MCF 10A (cell line): Measurements from ENCODE around the gene TRAPPC4. TPM values are rescaled to one million over a fixed set of nuclear protein-coding genes. Genes with fewer than 3 reads are reported as not detected.
"Not testable (repeated sequence)": the region's sequence is repeated elsewhere in the genome, so short reads cannot be mapped to it uniquely, and the experiment has no call there.

ENCODE experiments used
- BruUV-seq: library from RNA; stranded (reverse); fragments of 400-500 nt; replicated peaks from 2 replicates; lab custom pipeline; 2021; lab: Mats Ljungman, UMichigan
- CTCF ChIA-PET: fragments of 300-600 bp; sonication (Branson Sonifier 250); formaldehyde crosslinking; extraction: SDS; loops from one replicate; lab custom pipeline; 2021; ENCODE audit warnings: antibody characterized with exemption, inconsistent platforms; lab: Yijun Ruan, JAX
- POLR2A ChIA-PET: fragments of 300-600, 350-650 bp; sonication (Branson Sonifier 250); formaldehyde crosslinking; extraction: SDS; loops from one replicate; lab custom pipeline; 2020; ENCODE audit warnings: antibody characterized with exemption, inconsistent platforms; lab: Yijun Ruan, JAX
- DNase-seq: peaks from one replicate; pipeline ENCODE4 v3.0.0-alpha.2; 2018; ENCODE audit not compliant: unreplicated experiment
- H3K27ac Mint-ChIP-seq: one replicate; pipeline ENCODE4 v1.8.0; 2022; ENCODE audit warnings: mild to moderate bottlenecking, low read depth, mixed read lengths; ENCODE audit not compliant: unreplicated experiment
- H3K27me3 Mint-ChIP-seq: one replicate; pipeline ENCODE4 v1.8.0; 2022; ENCODE audit warnings: mixed read lengths; ENCODE audit not compliant: insufficient read depth, unreplicated experiment
- H3K36me3 Mint-ChIP-seq: one replicate; pipeline ENCODE4 v1.8.0; 2022; ENCODE audit warnings: mild to moderate bottlenecking, moderate library complexity, mixed read lengths; ENCODE audit not compliant: insufficient read depth, unreplicated experiment
- H3K4me1 Mint-ChIP-seq: one replicate; pipeline ENCODE4 v1.8.0; 2022; ENCODE audit warnings: mixed read lengths; ENCODE audit not compliant: insufficient read depth, unreplicated experiment
- H3K4me3 Mint-ChIP-seq: one replicate; pipeline ENCODE4 v1.8.0; 2022; ENCODE audit warnings: mild to moderate bottlenecking, moderate library complexity, mixed read lengths; ENCODE audit not compliant: unreplicated experiment
- H3K9me3 Mint-ChIP-seq: one replicate; pipeline ENCODE4 v1.8.0; 2022; ENCODE audit warnings: mixed read lengths; ENCODE audit not compliant: unreplicated experiment
- intact Hi-C: fragments of 100-400 bp; cut with micrococcal nuclease; formaldehyde crosslinking; loops from 2 replicates; pipeline ENCODE4 v1.14.1; 2022
- total RNA-seq: library from RNA; stranded (reverse); gene quantifications from 2 replicates; pipeline ENCODE4 v1.2.3, GENCODE V29; 2022
- TF ChIP-seq, protein P1 (sequence below): fragments of 200-600 bp; IDR thresholded peaks from one replicate; pipeline ENCODE4 v1.8.0; 2022; ENCODE audit warnings: antibody characterized with exemption, mild to moderate bottlenecking; ENCODE audit not compliant: unreplicated experiment

Gene TRAPPC4
- total RNA-seq, 1 experiment from 2014 or later, result 78.6 TPM

DNA sequence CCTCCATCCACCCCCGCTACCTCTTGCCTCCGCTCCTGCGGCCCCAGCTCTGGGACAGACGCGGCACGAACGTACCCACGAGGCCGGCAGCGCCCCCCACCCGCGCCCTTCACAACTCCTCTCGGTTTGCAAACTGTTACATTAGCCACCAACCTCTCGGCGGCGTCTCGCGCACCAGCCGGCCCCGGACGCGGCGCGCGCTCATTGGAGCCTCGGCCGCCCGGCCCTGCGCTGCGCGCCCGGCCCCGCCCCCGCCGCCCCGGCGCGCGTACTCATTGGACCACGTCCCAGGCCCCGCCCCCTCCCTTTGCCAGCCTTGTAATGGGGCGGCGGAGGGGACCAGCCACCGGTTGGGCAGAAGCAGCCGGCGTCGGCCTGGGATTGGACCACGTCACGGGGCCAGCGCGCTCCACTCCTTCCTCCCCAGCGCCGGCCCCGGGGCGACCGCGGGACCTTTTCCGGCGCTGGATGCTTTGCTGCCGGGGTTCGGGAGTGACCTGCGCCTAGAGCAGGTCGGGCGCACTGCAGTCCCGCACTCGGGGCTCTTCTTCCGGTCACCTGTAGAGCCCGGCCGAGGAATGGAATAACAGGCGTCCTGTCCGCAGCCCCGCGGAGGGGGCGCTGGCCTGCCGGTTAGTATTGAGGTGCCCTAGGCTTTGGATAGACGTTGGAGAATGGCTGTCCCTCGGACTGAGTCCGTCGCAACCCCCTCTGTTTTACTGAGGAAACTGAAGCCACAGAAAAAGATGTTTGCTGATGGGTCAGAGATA lies 38.6 kb downstream of the TRAPPC4 start, which contains the start of gene HYOU1:
TSS of gene HYOU1 (minus strand) at position 206 of the 770 bp plus-strand sequence. CDS start 1,045 bp downstream, outside the sequence.
- DNase-seq, result peak; percentile 97
- peak within 1 kb of the TSS; percentile 96 for H3K4me3 Mint-ChIP-seq
- no TSS peak for BruUV-seq
- TF ChIP-seq, protein P1, sequence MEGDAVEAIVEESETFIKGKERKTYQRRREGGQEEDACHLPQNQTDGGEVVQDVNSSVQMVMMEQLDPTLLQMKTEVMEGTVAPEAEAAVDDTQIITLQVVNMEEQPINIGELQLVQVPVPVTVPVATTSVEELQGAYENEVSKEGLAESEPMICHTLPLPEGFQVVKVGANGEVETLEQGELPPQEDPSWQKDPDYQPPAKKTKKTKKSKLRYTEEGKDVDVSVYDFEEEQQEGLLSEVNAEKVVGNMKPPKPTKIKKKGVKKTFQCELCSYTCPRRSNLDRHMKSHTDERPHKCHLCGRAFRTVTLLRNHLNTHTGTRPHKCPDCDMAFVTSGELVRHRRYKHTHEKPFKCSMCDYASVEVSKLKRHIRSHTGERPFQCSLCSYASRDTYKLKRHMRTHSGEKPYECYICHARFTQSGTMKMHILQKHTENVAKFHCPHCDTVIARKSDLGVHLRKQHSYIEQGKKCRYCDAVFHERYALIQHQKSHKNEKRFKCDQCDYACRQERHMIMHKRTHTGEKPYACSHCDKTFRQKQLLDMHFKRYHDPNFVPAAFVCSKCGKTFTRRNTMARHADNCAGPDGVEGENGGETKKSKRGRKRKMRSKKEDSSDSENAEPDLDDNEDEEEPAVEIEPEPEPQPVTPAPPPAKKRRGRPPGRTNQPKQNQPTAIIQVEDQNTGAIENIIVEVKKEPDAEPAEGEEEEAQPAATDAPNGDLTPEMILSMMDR, result peak; percentile 29
- intact Hi-C loops, result loop anchor here (1.0 to 2.0 kb wide), 3 partner anchors 26 to 44 kb away; partner anchors contain the start of genes DPAGT1 and SLC37A4
- POLR2A ChIA-PET, result interaction anchor here (0.5 to 3.9 kb wide), 23 partner anchors 9 to 365 kb away, joined by 3 to 44 read pairs (median 4); partner anchors contain the start of genes C2CD2L, DPAGT1, HINFP and HMBS
- H3K9me3 Mint-ChIP-seq, result no peaks in the 10 kb centered on the region
- peaks cover 52% of the 10 kb centered on the region for H3K36me3 Mint-ChIP-seq
- no peaks in the 10 kb centered on the region for H3K27me3 Mint-ChIP-seq
- peaks cover 19% of the 10 kb centered on the region for H3K4me1 Mint-ChIP-seq
- H3K27ac Mint-ChIP-seq, result peak within 1 kb of the TSS; percentile 98
- CTCF ChIA-PET, result interaction anchor here (0.6 to 1.6 kb wide), 10 partner anchors 10 to 317 kb away, joined by 3 to 8 read pairs (median 4); a partner anchor contains a TSS

DNA sequence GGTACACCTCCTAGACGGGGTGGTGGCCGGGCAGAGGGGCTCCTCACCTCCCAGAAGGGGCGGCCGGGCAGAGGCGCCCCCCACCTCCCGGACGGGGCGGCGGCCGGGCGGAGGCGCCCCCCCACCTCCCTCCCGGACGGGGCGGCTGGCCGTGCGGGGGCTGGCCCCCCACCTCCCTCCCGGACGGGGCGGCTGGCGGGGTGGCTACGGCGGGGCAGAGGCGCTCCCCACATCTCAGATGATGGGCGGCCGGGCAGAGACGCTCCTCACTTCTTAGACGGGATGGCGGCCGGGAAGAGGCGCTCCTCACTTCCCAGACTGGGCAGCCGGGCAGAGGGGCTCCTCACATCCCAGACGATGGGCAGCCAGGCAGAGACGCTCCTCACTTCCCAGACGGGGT lies 40.6 kb downstream of the TRAPPC4 start:
- POLR2A ChIA-PET, result interaction anchor here (2.0 kb wide), 1 partner anchor 43 kb away, joined by 5 read pairs; no protein-coding TSS in a partner anchor
- H3K9me3 Mint-ChIP-seq, DNase-seq, intact Hi-C loops, BruUV-seq, H3K27me3 Mint-ChIP-seq, H3K4me1 Mint-ChIP-seq, H3K27ac Mint-ChIP-seq: not testable (repeated sequence)
- Mint-ChIP-seq H3K4me3 (peak overlapping the region; percentile 96), H3K36me3 (peaks cover 38% of the 10 kb centered on the region)
- CTCF ChIA-PET, result interaction anchor here (1.6 kb wide), 1 partner anchor 40 kb away, joined by 4 read pairs; the partner anchor contains the start of genes RPS25 and TRAPPC4

DNA sequence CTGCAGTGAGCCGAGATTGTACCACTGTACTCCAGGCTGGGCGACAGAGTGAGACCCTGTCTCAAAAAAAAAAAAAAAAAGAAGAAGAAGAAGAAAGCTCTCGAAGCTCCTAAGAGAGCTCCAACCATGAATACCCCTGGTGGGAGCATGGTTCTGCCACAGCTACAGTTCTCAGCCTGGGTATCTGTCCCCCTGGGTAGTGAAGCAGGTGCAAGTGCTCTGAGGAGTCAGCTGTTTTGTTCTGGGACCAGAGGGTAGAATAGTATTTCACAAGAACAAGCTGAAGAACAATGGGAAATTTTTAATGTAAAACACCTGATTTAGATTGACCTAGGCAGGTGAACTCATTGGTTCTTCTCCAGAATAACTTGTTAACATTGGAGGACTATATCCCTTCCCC lies 42.7 kb downstream of the TRAPPC4 start:
- Mint-ChIP-seq H3K27ac (no peak overlapping the region), H3K4me3 (no peak overlapping the region), H3K36me3 (peaks cover 27% of the 10 kb centered on the region), H3K4me1 (peaks cover 7% of the 10 kb centered on the region), H3K9me3 (no peaks in the 10 kb centered on the region), H3K27me3 (no peaks in the 10 kb centered on the region)
- no TSS peak for BruUV-seq
- no peak for DNase-seq
- ChIA-PET POLR2A (interaction anchor here (1.6 kb wide), 1 partner anchor 43 kb away, joined by 4 read pairs; the partner anchor contains the start of genes RPS25 and TRAPPC4), CTCF (interaction anchor here (0.6 to 2.3 kb wide), 3 partner anchors 18 to 38 kb away, joined by 3 to 6 read pairs (median 4); partner anchors contain the start of gene SLC37A4)
- intact Hi-C loops, result loop anchor here (10.0 kb wide), 1 partner anchor 134 kb away; no protein-coding TSS in a partner anchor
- TF ChIP-seq, protein P1, result no peak

DNA sequence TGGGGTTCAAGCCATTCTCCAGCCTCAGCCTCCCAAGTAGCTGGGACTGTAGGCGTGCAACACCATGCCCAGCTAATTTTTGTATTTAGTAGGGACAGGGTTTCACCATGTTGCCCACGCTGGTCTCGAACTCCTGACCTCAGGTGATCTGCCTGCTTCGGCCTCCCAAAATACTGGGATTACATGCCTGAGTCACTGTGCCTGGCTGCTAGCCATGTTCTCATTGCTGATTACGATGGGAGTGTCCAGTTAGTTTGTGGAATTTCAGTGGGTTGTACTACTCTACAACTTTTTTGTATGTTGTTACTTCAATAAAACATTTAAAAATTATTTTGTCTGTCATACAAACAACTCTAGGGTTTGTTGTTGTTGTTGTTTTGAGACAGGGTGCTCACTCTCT lies 44.2 kb downstream of the TRAPPC4 start:
- TF ChIP-seq, protein P1, result no peak
- peaks cover 21% of the 10 kb centered on the region for H3K36me3 Mint-ChIP-seq
- H3K27me3 Mint-ChIP-seq, result no peaks in the 10 kb centered on the region
- intact Hi-C loops, result loop anchor here (10.0 kb wide), 1 partner anchor 132 kb away; no protein-coding TSS in a partner anchor
- ChIA-PET CTCF (interaction anchor here (1.1 kb wide), 1 partner anchor 59 kb away, joined by 5 read pairs; no protein-coding TSS in a partner anchor), POLR2A (interaction anchor here (0.9 kb wide), 1 partner anchor 43 kb away, joined by 3 read pairs; the partner anchor contains the start of gene TRAPPC4)
- BruUV-seq, result no TSS peak
- H3K4me3 Mint-ChIP-seq, result no peak overlapping the region
- H3K9me3 Mint-ChIP-seq, result no peaks in the 10 kb centered on the region
- H3K27ac Mint-ChIP-seq, result no peak overlapping the region
- peaks cover 7% of the 10 kb centered on the region for H3K4me1 Mint-ChIP-seq
- DNase-seq, result peak; percentile 61
